Activated CD4-positive, alpha-beta memory T cell treated with anti-CD3 and anti-CD28 coated beads, Interleukin-2, amount 10 ng/mL, durations not matched to agents 7 days and 5 days (primary cell): ENCODE measurements around the gene CREB3L4. TPM values are rescaled to one million over a fixed set of nuclear protein-coding genes. Genes with fewer than 3 reads are reported as not detected.

Experiments used
- CTCF ChIA-PET: fragments of 350-600 bp; sonication (Branson Sonifier 250); formaldehyde crosslinking; loops from one replicate; lab custom pipeline; 2021; ENCODE audit warnings: antibody characterized with exemption, inconsistent platforms; lab: Charles Lee
- POLR2A ChIA-PET: fragments of 350-600 bp; sonication (Branson Sonifier 250); formaldehyde crosslinking; loops from one replicate; lab custom pipeline; 2021; ENCODE audit warnings: antibody characterized with exemption; lab: Charles Lee
- DNase-seq: peaks from one replicate; pipeline ENCODE4 v3.0.0-alpha.2; 2020
- H3K27ac Mint-ChIP-seq: one replicate; pipeline ENCODE4 v1.8.0; 2021; ENCODE audit warnings: mild to moderate bottlenecking, mixed read lengths
- H3K27me3 Mint-ChIP-seq: one replicate; pipeline ENCODE4 v1.8.0; 2021; ENCODE audit warnings: mixed read lengths
- H3K36me3 Mint-ChIP-seq: one replicate; pipeline ENCODE4 v1.8.0; 2021; ENCODE audit warnings: low read depth, mixed read lengths
- H3K4me1 Mint-ChIP-seq: one replicate; pipeline ENCODE4 v1.8.0; 2021; ENCODE audit warnings: mixed read lengths
- H3K4me3 Mint-ChIP-seq: one replicate; pipeline ENCODE4 v1.8.0; 2021; ENCODE audit warnings: mild to moderate bottlenecking, mixed read lengths
- H3K9me3 Mint-ChIP-seq: one replicate; pipeline ENCODE4 v1.8.0; 2021; ENCODE audit warnings: mixed read lengths
- total RNA-seq, 2 experiments: library from RNA; stranded (reverse); gene quantifications; one replicate each; pipeline ENCODE4 v1.2.3, GENCODE V29; 2021

CREB3L4 gene
- 1 to 10 TPM; 7.0 to 8.4 TPM for total RNA-seq

- Mint-ChIP-seq H3K9me3 (no peaks in the 10 kb centered on the region), H3K27ac (peak within 1 kb of the TSS; percentile 84)
- POLR2A ChIA-PET, result interaction anchor here (0.8 to 4.7 kb wide), 20 partner anchors 9 to 427 kb away, joined by 3 to 118 read pairs (median 5); partner anchors contain the start of genes CHTOP, CRTC2, DENND4B and GATAD2B
These were observed at the start of gene CREB3L4 for GRCh38 chr1:153967107-153967999. Gene CREB3L4, plus strand, starts transcription at chr1:153967902. Its CDS starts 624 bp downstream, at chr1:153968526.

GRCh38 chr1:153919876-153920852 is 47.5 kb upstream of the CREB3L4 start:
- H3K27ac Mint-ChIP-seq, result peak overlapping the region; percentile 73
- peaks cover 47% of the 10 kb centered on the region for H3K4me1 Mint-ChIP-seq
- POLR2A ChIA-PET, result interaction anchor here (1.0 to 7.1 kb wide), 14 partner anchors 10 to 286 kb away, joined by 3 to 53 read pairs (median 6); partner anchors contain the start of genes CHTOP, CREB3L4, CRTC2 and DENND4B
- H3K27me3 Mint-ChIP-seq, result no peaks in the 10 kb centered on the region
- peaks cover 30% of the 10 kb centered on the region for H3K36me3 Mint-ChIP-seq
- DNase-seq, result peak; percentile 42
- CTCF ChIA-PET, result interaction anchor here (0.8 to 3.9 kb wide), 8 partner anchors 9 to 248 kb away, joined by 3 to 52 read pairs (median 5); partner anchors contain the start of genes CREB3L4, DENND4B, RAB13 and SLC27A3
- peak overlapping the region; percentile 92 for H3K4me3 Mint-ChIP-seq
- H3K9me3 Mint-ChIP-seq, result no peaks in the 10 kb centered on the region

More at GRCh38 chr1:153967107-153967999, at the start of gene CREB3L4:
- CTCF ChIA-PET, result interaction anchor here (0.8 to 3.3 kb wide), 16 partner anchors 9 to 457 kb away, joined by 3 to 48 read pairs (median 6); partner anchors contain the start of genes CRTC2, DENND4B, GATAD2B and JTB
- DNase-seq, result peak; percentile 87
- peaks cover 63% of the 10 kb centered on the region for H3K4me1 Mint-ChIP-seq
- peaks cover 15% of the 10 kb centered on the region for H3K36me3 Mint-ChIP-seq
- no peaks in the 10 kb centered on the region for H3K27me3 Mint-ChIP-seq
- H3K4me3 Mint-ChIP-seq, result peak within 1 kb of the TSS; percentile 80

GRCh38 chr1:153921080-153921802 is 46.5 kb upstream of the CREB3L4 start:
- ChIA-PET POLR2A (interaction anchor here (0.8 to 7.1 kb wide), 16 partner anchors 19 to 287 kb away, joined by 3 to 165 read pairs (median 14); partner anchors contain the start of genes CHTOP, CREB3L4, CRTC2 and DENND4B), CTCF (interaction anchor here (0.8 to 3.9 kb wide), 8 partner anchors 16 to 249 kb away, joined by 3 to 52 read pairs (median 4); partner anchors contain the start of genes CREB3L4, DENND4B and RAB13)
- no peak for DNase-seq
- Mint-ChIP-seq H3K27me3 (no peaks in the 10 kb centered on the region), H3K36me3 (peaks cover 24% of the 10 kb centered on the region), H3K4me3 (peak overlapping the region; percentile 92), H3K9me3 (no peaks in the 10 kb centered on the region), H3K27ac (peak overlapping the region; percentile 73), H3K4me1 (peaks cover 47% of the 10 kb centered on the region)

- ChIA-PET CTCF (interaction anchor here (0.8 to 3.9 kb wide), 6 partner anchors 16 to 250 kb away, joined by 3 to 52 read pairs (median 4); partner anchors contain the start of genes DENND4B and RAB13), POLR2A (interaction anchor here (0.8 to 7.1 kb wide), 17 partner anchors 19 to 287 kb away, joined by 3 to 165 read pairs (median 14); partner anchors contain the start of genes CHTOP, CREB3L4, CRTC2 and DENND4B)
- H3K4me3 Mint-ChIP-seq, result peak overlapping the region; percentile 92
- H3K27me3 Mint-ChIP-seq, result no peaks in the 10 kb centered on the region
- peaks cover 23% of the 10 kb centered on the region for H3K36me3 Mint-ChIP-seq
- DNase-seq, result peak; percentile 20
- H3K27ac Mint-ChIP-seq, result peak overlapping the region; percentile 58
- H3K9me3 Mint-ChIP-seq, result no peaks in the 10 kb centered on the region
- peaks cover 45% of the 10 kb centered on the region for H3K4me1 Mint-ChIP-seq
These were observed 46.0 kb upstream of the CREB3L4 start for GRCh38 chr1:153921803-153922075.

GRCh38 chr1:153922076-153922971 is 45.4 kb upstream of the CREB3L4 start:
- Mint-ChIP-seq H3K27ac (peak overlapping the region; percentile 88), H3K9me3 (no peaks in the 10 kb centered on the region), H3K4me3 (peak overlapping the region; percentile 92), H3K27me3 (no peaks in the 10 kb centered on the region), H3K36me3 (peaks cover 23% of the 10 kb centered on the region), H3K4me1 (peaks cover 45% of the 10 kb centered on the region)
- DNase-seq, result peak; percentile 23
- ChIA-PET POLR2A (interaction anchor here (0.6 to 7.1 kb wide), 25 partner anchors 12 to 405 kb away, joined by 3 to 165 read pairs (median 5); partner anchors contain the start of genes CHTOP, CREB3L4, CRTC2 and DENND4B), CTCF (interaction anchor here (0.8 to 3.9 kb wide), 6 partner anchors 17 to 131 kb away, joined by 3 to 52 read pairs (median 5); partner anchors contain the start of genes CREB3L4, DENND4B and RPS27)

GRCh38 chr1:153922972-153923925 is 44.5 kb upstream of the CREB3L4 start, which contains the start of gene GATAD2B:
Gene GATAD2B, minus strand, starts transcription at chr1:153922972. Its CDS starts 94,625 bp downstream, at chr1:153828347.
- Mint-ChIP-seq H3K9me3 (no peaks in the 10 kb centered on the region), H3K4me1 (peaks cover 42% of the 10 kb centered on the region)

GRCh38 chr1:153926405-153926804 is 41.3 kb upstream of the CREB3L4 start:
- no peaks in the 10 kb centered on the region for H3K9me3 Mint-ChIP-seq
- no peak overlapping the region for H3K4me3 Mint-ChIP-seq
- H3K27me3 Mint-ChIP-seq, result no peaks in the 10 kb centered on the region
- CTCF ChIA-PET, result interaction anchor here (1.1 kb wide), 1 partner anchor 19 kb away, joined by 5 read pairs; no protein-coding TSS in a partner anchor
- DNase-seq, result no peak
- peaks cover 16% of the 10 kb centered on the region for H3K4me1 Mint-ChIP-seq
- POLR2A ChIA-PET, result no interaction called here
- H3K36me3 Mint-ChIP-seq, result peaks cover 24% of the 10 kb centered on the region
- no peak overlapping the region for H3K27ac Mint-ChIP-seq

More at GRCh38 chr1:153922972-153923925, 44.5 kb upstream of the CREB3L4 start, which contains the start of gene GATAD2B:
- POLR2A ChIA-PET, result interaction anchor here (0.6 to 7.1 kb wide), 35 partner anchors 9 to 482 kb away, joined by 3 to 165 read pairs (median 4); partner anchors contain the start of genes CHTOP, CREB3L4, CRTC2 and DENND4B
- CTCF ChIA-PET, result interaction anchor here (1.3 to 3.9 kb wide), 5 partner anchors 18 to 125 kb away, joined by 3 to 52 read pairs (median 5); partner anchors contain the start of genes CREB3L4, DENND4B and RPS27
- peak within 1 kb of the TSS; percentile 88 for H3K27ac Mint-ChIP-seq
- no peaks in the 10 kb centered on the region for H3K27me3 Mint-ChIP-seq
- H3K4me3 Mint-ChIP-seq, result peak within 1 kb of the TSS; percentile 92
- peak; percentile 99 for DNase-seq
- peaks cover 16% of the 10 kb centered on the region for H3K36me3 Mint-ChIP-seq

GRCh38 chr1:153928245-153928644 is 39.5 kb upstream of the CREB3L4 start:
- no peak for DNase-seq
- POLR2A ChIA-PET, result interaction anchor here (3.4 kb wide), 1 partner anchor 17 kb away, joined by 28 read pairs; the partner anchor contains the start of gene DENND4B
- peaks cover 32% of the 10 kb centered on the region for H3K36me3 Mint-ChIP-seq
- H3K9me3 Mint-ChIP-seq, result no peaks in the 10 kb centered on the region
- CTCF ChIA-PET, result interaction anchor here (0.6 to 1.5 kb wide), 5 partner anchors 12 to 58 kb away, joined by 3 to 7 read pairs (median 3); partner anchors contain the start of genes DENND4B and RAB13
- peaks cover 13% of the 10 kb centered on the region for H3K4me1 Mint-ChIP-seq
- H3K4me3 Mint-ChIP-seq, result no peak overlapping the region
- no peaks in the 10 kb centered on the region for H3K27me3 Mint-ChIP-seq
- no peak overlapping the region for H3K27ac Mint-ChIP-seq

- Mint-ChIP-seq H3K27me3 (no peaks in the 10 kb centered on the region), H3K4me1 (peaks cover 12% of the 10 kb centered on the region), H3K4me3 (no peak overlapping the region), H3K27ac (no peak overlapping the region), H3K9me3 (no peaks in the 10 kb centered on the region), H3K36me3 (peaks cover 33% of the 10 kb centered on the region)
- no peak for DNase-seq
- CTCF ChIA-PET, result interaction anchor here (1.0 to 1.5 kb wide), 4 partner anchors 16 to 57 kb away, joined by 3 to 7 read pairs (median 3); partner anchors contain the start of genes DENND4B and RAB13
- POLR2A ChIA-PET, result interaction anchor here (0.6 to 3.4 kb wide), 4 partner anchors 11 to 107 kb away, joined by 3 to 28 read pairs (median 4); partner anchors contain the start of genes CREB3L4 and DENND4B
These were observed 38.8 kb upstream of the CREB3L4 start for GRCh38 chr1:153928791-153929341.
